ENCODE data around the gene MAML3.

Gene MAML3

DNA sequence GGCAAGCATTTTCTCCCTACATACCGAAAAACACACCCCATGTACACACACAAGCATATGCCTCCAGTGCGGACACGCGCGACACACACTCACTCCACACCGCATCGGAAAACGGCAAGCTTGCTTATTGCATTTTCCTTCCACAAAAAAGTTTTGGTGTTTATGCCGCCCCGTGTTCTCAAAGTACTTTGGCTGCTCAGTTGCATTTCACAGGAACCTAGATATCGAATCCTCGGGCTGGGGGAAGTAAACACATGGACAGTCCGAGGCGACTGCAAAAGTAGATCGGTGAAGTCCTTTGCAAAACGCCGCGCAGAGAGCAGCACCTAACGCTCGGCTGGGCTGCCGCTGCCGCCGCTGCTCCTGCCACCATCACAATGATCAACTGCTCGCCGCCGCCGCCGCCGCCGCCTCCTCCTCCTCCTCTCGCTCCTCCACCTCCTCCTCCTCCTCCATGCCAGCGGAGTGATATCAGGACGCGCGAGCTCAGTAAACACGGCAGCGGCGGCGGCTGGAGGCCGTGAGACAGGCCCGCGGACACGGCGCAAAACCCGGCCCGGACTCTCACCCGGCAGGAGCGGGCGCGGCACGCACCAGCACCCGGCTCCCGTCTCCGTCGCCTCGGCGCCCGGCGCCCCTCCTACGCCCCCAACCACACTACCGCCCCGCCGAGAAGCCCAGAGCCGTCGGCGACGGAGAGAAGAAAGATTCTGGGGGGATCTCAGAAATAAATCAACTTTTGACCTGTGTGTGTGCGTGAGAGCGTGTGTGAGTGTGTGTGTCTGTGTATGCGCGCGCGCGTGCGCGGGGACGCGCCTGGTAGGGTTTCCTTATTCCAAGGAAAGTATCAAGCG, at the start of gene MAML3:
MAML3 (minus strand) TSS at position 467 of the 854 bp plus-strand sequence. CDS start 857 bp downstream, outside the sequence.
- DNase-seq (ENCODE audit: low read depth in 2 of 2, low spot score in 1 of 2) = peak; percentile 48 to 67

DNA sequence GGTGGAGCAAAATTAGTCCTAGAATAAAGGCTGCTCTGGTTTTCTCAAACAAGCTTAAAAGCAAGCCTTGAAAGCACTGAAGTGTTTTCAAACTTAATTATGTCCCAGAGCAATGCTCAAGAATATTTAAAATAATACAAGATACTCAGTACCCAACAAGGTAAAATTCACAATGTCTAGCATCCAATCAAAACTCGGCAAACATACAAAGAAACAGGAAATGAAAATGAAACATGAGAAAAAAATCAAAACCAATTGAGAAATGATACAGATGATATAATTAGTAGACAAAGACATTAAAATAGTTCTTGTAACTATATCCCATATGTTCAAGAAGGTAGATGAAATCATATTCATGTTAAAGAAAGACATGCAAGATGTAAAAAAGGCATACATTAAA, 45.0 kb upstream of the MAML3 start:
- DNase-seq (ENCODE audit: low read depth in 2 of 2, low spot score in 1 of 2) = no peak

DNA sequence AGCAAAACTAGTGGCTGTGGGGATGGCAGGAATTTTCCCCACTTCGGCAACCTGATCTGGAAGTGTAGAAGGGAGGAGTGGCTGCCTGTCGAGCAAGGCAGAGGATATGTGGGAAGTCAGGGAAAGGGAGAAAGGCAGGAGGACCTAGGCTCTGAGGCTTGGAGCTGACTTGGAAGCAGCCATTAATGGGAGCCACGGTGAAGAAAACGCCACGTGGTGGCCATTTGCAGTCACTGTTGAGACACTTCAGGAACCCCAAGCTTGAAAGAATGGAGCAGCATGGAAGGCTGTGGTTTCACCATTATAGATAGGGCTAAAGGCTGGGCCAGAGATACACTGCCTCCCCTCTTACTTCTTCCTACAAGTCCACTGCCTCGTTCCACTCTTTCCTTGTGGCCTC, 41.8 kb upstream of the MAML3 start:
- no peak for DNase-seq (ENCODE audit: low read depth in 2 of 2, low spot score in 1 of 2)

DNA sequence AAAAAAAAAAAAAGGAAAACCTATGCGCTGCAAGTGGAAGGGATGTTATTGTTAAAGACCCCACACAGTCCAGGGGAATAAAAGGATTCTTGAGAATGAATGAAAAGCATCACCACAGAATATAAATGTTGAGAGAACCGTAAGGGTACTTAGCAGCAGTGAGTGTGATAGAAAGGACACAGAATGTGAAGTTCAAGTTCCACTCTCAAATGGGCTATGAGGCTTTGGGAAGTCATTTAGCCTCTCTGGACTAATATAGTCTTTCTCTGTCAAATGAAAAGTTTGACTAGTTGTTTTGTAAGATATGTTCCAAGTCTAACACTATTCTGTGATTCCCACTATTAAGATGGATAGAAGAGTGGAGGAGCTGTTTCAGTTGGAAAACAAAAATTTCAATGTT, 35.8 kb upstream of the MAML3 start:
- DNase-seq (ENCODE audit: low read depth in 2 of 2, low spot score in 1 of 2) = no peak

DNA sequence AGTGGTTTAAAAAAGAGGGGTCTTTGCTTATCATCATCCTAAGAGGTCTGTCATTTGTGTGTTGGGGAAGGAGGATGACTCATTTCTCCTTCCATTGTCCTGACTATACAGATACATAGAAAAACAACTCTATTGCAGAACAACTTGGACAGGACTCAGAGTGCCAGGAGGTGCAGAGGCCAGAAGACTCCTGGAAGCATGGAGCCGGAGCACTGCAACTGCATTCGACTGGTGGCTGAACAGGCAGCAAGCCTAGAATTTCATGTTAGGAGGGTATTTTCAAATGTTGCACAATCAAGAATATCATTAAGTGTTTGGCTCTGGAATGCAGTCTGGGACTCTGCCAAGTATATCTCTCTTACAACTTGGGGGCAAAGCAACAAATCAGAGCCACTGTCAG, 35.0 kb upstream of the MAML3 start:
- no peak for DNase-seq (ENCODE audit: low read depth in 2 of 2, low spot score in 1 of 2)

DNA sequence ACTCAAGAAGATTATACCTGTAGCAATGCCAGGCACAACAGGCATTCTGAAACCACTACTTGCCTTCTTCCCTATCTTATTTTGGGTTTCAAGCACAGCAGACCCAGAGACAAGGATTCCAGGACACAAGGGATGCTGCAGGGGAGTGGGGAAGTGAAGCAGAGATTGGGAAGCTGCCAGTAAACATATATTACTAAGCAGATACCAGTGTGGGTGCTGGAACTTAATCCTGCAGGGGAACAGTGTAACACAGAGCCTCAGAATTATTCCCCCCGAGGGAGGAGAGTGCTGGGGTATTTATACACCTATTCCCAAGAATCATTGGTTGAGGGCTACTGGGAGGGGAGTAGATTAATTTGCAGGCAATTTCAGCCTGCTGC, 33.3 kb upstream of the MAML3 start:
- DNase-seq (ENCODE audit: low read depth in 2 of 2, low spot score in 1 of 2) = no peak

DNA sequence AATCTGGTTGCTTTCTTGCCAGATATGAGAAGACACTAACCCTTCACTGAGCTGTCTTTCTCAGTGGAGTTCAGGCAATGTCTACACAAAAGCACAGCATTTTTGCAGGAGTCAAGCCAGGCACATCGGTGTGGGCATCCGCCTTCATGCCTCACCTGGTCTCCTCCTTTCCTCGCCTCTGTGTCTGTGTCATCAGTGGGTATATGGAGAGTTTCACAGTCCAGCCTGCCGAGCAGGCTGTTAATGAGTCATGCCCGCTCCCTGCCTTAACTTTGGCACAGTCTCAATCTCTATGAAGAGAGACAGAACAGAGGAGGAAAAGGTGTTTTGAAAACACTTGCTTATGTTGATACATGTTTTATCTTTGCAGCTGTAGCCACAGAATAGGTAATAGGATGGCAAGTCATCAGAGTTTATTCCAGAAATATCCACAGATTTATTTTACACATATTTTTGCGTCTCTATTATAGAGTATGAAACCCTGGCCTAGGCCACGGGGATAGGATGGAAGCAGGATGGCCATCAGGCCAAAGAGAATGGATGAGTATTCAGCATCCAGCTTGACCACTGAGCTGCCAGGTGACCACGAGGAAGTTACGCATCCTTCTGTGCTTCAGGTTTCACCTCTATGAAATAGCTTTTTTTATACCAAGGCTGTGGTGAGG, 32.8 kb upstream of the MAML3 start:
- no peak for DNase-seq (ENCODE audit: low read depth in 2 of 2, low spot score in 1 of 2)

DNA sequence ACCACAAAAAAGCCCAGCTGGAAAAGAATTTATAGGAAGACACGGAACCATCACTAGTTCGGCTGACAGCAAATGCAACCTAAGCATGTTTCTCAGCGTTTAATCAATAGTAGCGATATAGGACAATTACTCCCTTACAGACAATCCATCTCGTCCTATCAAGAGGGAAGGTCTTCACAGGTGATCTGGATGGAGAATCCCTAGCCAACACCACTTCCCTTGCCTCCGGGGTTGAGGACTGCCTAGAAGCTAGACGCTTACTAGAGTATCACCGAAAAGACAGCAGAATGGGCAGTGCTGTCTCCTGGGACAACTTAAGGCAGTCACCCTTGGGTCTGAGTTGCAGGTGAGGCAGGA, 32.1 kb upstream of the MAML3 start:
- DNase-seq (ENCODE audit: low read depth in 2 of 2, low spot score in 1 of 2) = no peak

DNA sequence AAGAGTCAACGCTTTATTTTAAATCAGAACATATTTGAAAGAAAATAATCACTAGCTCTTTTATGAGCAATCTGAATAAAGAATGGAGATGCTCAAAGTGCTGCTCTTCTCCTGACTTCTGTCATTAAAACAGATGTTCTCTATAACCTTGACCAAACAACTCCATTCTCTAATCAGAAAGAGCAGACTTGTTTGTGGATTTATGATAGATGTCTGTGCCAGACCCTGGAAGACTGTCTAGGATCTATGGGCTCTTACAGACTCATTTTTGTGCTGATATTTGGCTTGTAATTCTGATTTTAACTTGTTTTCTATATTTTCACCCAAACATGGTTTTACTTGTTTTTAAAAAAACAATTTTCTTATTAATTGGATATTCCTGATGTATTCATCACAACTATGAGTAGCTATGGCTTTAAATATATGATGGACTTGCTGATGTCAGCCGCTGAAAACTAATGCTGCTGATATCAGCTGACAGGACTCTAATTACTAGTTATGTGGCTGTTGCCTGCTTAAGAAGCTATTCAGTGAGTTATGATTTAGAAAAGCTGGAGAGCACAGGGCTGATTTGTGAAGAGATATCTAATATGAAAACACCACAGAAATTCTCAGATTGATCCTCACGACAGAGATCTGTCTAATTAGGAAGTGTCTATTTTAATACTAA, 31.6 kb upstream of the MAML3 start:
- DNase-seq (ENCODE audit: low read depth in 2 of 2, low spot score in 1 of 2) = no peak

DNA sequence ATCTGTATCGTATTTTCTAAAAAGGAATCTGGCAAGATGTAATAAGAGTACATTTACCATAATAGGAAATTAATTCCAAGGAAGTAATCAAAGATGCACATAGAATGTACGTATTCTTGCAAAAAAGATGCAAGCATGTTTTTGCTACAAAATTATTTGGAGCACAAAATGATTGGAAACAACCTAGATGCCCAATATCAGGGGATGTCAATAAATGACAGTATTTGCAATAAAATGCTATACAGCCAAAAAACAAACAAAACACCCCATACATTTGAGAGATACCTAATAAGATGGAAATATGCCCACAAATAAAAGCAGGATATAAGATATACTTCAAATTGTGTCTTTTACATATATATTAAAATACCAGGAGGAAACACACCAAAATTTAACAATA, 29.3 kb upstream of the MAML3 start:
- no peak for DNase-seq (ENCODE audit: low read depth in 2 of 2, low spot score in 1 of 2)

DNA sequence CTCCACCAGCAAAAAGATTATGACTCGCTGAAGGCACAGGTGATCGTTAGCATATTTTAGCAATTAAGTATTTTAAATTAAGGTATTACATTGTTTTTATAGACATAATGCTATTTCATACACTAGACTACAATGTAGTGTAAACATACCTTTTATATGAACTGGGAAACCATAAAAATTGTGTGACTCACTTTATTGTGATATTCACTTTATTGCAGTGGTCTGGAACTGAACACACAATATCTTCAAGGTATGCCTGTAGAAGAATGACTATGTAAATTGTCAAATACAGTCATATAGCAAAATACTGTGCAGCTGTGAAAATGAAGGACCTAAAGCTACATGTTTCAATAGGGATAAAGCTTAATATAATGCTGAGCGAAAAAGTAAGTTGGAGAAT, 26.6 kb upstream of the MAML3 start:
- no peak for DNase-seq (ENCODE audit: low read depth in 2 of 2, low spot score in 1 of 2)

DNA sequence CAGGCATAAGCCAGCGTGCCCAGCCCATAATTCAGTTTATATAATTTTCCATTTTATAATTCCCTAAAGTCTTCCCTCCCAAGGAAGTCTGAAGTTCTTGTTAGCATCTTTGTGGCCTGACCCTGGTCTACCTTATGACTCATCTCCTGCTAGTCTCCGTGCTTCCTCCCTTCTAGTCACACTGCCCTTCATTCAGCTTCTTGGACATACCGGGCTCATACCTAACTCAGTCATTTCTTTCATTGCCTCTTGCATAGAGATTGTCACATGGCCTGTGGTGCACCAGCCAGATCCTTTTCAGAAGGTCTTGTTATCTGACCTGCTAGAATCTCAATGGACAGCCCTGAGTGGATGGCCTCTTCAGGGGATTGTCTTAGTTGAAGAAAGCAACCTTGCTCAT, 22.8 kb upstream of the MAML3 start:
- DNase-seq (ENCODE audit: low read depth in 2 of 2, low spot score in 1 of 2) = no peak

DNA sequence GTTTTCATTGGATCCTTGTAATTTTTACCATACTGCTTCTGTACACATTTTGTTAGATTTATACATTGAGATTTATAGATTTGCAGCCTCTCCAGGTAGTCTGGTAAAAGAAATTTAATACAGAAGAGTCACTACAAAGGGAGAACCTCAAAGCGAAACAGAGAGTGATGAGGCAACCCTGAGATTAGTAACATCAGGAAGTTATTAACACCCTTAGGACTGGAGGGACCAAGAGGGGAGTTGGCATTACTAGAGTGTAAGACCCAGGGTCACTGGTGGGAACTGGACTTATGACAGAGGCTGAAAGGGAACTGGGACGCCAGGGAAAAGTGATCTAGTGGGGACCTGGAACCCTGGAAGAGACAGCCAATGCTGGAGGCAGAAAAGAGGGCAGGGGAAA, 20.6 kb upstream of the MAML3 start:
- no peak for DNase-seq (ENCODE audit: low read depth in 2 of 2, low spot score in 1 of 2)

DNA sequence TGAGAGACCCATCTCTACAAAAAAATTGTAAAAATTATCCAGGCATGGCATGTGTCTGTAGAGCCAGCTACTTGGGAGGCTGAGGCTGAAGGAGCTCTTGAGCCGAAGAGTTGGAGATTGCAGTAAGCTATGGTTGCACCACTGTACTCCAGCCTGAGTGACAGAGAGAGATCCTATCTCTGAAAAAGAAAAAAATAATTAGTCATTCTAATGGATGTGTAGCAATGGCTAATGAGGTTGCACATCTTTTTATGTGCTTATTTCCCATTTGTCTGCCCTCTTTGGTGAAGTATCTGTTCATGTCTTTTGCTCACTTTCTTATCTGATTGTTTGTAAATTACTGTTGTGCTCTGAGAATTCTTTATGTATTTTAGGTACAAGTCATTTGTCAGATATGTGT, 19.0 kb upstream of the MAML3 start:
- no peak for DNase-seq (ENCODE audit: low read depth in 2 of 2, low spot score in 1 of 2)

DNA sequence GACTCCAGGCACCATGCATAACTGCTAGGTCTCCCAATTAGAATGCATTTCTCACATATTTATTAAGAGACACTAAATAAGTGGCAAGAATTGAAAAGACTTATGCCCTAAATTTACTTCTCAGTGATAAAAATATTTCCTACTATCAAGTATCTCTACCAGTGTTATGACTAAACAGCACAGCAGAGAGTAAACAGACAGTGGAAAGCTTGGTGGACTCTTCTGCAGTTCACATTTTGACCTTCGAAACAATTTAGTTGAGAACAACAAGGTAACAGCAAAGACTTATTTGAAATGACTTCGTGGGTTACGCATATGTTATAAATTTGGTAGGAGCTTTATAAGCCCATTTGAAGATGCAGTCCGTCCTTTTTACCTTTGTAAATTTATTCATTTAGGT, 16.3 kb upstream of the MAML3 start:
- DNase-seq (ENCODE audit: low read depth in 2 of 2, low spot score in 1 of 2) = no peak

DNA sequence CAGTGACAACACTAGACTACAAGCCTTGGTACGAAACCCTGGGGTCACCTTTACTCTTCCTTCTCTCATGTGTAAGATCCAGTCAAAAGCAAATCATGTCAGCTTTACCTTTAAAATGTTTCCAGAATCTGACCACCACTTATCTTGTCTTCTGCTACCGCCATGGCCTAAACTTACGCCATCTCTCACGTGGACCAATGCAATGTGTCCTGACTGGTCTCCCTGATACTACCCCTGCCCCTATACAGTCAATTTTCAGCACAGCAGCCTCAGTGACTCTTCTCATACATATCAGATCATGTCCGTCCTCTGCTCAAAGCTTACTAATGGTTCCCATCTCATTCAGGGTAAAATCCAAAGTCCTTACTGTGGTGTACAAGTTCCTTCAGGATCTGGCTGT, 15.0 kb upstream of the MAML3 start:
- DNase-seq (ENCODE audit: low read depth in 2 of 2, low spot score in 1 of 2) = no peak

DNA sequence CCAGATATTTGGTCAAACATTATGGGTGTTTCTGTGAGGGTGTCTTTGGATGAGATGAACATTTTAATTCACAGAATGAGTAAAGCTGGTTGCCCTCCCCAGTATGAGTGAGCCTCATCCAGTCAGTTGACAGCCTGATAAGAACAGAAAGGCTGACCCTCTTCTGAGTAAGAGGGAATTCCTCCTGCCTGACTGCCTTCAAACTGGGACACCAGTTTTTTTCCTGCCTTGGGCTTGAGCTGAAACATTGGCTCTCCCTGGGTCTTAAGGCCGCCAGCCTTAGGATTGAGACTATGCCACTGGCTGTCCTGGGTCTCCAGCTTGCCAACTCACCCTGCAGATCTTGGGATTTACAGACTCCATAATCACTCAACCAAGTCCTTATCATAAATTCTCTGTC, 14.5 kb upstream of the MAML3 start:
- DNase-seq (ENCODE audit: low read depth in 2 of 2, low spot score in 1 of 2) = no peak

DNA sequence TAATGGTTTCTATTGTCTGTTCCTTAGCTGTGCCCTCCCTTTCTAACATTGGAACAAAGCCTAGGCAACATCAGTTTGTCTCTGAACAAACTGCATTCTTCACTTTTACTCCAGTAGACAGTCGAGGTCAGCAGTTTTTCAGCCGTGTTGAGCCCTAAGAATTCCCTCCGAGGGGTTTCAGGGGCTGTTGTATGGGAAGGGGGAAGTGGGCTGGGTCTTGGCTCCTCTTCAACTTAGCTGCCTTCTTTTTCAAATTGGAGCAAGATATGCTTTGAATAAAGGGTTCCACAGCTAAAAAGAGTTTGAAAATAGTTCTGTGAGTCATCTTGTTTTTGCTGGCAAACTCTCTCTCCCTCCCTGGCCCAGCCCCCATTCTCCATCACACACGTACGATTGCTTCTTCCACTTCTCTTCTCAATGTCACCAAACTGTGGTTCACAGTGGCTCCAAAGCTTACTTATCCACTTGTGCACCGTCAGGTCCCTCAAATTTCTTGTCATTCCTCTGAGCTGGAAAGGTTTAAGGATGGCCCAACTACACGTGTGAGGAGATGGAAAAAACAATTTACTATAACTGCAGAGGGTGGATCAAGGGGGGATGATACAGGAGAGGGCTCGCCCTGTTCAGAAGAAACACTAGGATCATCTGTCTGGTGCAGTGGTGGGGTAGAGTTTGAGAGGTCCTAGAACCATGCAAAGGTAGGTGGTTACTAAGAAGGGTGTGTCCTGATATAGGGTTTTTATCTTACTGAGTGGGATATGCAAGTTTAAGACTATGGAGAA, 9.2 kb upstream of the MAML3 start:
- no peak for DNase-seq (ENCODE audit: low read depth in 2 of 2, low spot score in 1 of 2)

DNA sequence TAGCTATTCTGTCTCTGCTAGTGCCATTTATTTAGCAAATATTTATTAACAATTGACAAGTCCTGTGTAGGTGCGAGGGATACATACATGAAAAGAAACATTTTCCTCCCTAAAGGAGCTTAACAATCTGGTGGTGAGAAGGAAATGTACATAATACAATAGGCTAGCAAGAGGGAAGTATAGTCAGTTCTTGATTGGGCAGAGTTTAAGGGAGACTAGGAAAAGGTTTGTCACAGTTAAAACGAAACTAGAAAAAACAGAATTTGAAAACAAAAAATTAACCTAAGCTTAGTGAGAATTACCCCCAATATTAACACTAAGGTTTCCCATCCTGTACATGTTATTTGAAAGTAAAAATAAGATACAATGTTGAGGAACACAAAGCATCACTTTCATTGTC, 8.6 kb upstream of the MAML3 start:
- DNase-seq (ENCODE audit: low read depth in 2 of 2, low spot score in 1 of 2) = no peak

DNA sequence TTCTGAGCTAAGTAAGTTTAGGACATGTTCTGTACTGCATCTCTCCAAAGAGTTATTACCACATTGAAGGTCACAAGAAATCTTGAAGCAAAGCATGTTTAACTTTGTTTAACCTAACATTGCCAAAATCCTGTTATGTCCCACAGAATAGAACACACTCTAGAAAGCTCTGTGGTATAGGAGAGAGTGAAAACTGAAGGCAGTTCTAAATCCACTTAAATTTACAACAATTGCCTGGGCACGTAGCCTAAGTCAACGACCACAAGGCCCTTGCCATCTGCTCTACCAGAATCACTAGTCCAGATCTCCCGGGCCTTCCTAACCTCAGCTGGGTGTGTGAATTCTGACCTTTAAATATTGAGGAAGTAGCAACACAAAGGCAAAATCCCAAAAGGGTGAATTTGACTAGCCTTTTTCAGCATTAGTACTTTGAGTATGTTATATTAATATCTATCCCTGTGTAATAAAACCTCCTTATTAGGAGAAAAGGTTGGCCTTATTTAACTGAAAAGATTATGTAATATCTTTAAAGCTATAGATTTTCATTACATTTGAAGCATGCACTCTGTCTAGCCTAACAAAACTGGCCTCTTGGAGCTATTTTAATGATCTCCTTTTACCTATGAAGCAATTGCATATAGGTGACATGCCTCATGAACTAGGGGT, 4.5 kb upstream of the MAML3 start:
- no peak for DNase-seq (ENCODE audit: low read depth in 2 of 2, low spot score in 1 of 2)

DNA sequence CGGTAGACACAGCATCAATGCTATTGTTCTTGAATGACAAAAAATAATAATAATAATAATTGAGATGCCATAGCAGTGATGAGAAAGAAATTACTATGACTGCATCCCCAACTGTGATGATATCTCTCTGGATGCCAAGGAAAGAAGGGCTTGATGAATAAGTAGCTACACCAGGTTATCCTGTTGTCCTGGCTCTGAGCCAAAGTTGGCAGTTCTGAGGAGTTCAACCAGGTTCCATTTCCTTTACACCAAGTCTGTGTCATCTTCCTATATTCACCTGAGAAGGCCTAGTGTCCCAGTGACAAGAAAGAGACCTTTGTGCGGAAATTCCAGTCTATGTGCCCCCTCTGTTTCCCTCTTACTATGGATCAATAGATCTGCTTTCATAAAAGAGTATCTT, 3.4 kb upstream of the MAML3 start:
- DNase-seq (ENCODE audit: low read depth in 2 of 2, low spot score in 1 of 2) = no peak
